ENCODE data around the gene CLIC4. TPM values are rescaled to one million over a fixed set of nuclear protein-coding genes. Genes with fewer than 3 reads are reported as not detected.
"Not testable (repeated sequence)": the region's sequence is repeated elsewhere in the genome, so short reads cannot be mapped to it uniquely, and the experiment has no call there.

Gene CLIC4
- total RNA-seq, 1 experiment from 2014 or later = 123 TPM

DNA sequence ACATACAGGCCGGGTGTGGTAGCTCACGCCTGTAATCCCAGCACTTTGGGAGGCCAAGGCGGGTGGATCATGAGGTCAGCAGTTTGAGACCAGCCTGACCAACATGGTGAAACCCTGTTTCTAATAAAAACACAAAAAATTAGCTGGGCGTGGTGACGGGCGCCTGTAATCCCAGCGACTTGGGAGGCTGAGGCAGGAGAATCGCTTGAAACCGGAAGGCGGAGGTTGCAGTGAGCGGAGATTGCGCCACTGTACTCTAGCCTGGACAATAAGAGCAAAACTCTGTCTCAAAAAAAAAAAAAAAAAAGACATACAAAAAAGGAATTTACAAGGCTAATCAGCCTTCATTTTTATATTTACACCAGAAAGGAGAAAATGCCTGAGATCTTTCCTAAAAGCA is 78.2 kb downstream of the CLIC4 start:
- DNase-seq (ENCODE audit: low read depth, low spot score) = not testable (repeated sequence)

DNA sequence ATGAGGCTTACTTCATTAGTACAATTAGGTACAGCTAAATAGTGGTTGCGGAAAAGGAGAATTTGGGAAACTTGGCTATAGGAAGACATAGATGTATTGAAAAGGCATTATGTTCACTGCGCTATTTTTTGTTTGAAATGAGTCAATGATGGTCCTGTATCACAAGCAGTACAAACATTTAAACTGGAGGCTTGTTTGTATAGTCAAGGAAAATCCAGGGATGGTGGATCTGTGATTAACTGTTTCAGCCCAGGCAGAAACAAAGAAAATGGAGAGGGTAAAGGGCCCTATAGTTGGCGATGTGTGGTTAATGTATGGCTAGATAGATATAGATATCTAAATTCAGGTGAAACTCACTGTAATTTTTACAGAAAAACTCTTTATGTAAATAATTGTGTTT is 79.9 kb downstream of the CLIC4 start:
- no peak for DNase-seq (ENCODE audit: low read depth, low spot score)
- in situ Hi-C loops (cut with HindIII; ENCODE audit: low pct_unique_long_range_greater_than_20kb, low sequenced_read_pairs) = no loop called here

More for the DNA sequence above, 78.2 kb downstream of the CLIC4 start:
- in situ Hi-C loops (cut with HindIII; ENCODE audit: low pct_unique_long_range_greater_than_20kb, low sequenced_read_pairs) = loop anchor here (25.0 kb wide), 2 partner anchors 161 to 286 kb away; no protein-coding TSS in a partner anchor

DNA sequence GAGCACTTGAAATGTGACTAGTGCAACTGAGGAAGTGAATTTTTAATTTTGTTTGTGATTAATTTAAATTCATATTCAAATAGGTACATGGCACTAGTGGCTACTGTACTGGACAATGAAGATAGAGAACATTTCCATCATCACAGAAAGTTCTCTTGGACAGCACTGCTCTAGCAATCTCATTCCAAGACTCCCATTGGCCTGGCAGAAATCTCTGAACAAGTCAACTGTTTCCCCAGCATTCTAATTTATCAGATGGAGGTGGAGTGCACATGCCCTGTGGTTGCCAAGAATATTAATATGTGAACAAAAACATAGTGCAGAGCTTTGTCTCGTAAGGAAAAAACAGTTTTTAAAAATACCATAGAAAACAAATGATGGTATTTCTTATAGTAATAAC is 81.3 kb downstream of the CLIC4 start:
- in situ Hi-C loops (cut with HindIII; ENCODE audit: low pct_unique_long_range_greater_than_20kb, low sequenced_read_pairs) = no loop called here
- DNase-seq (ENCODE audit: low read depth, low spot score) = no peak

DNA sequence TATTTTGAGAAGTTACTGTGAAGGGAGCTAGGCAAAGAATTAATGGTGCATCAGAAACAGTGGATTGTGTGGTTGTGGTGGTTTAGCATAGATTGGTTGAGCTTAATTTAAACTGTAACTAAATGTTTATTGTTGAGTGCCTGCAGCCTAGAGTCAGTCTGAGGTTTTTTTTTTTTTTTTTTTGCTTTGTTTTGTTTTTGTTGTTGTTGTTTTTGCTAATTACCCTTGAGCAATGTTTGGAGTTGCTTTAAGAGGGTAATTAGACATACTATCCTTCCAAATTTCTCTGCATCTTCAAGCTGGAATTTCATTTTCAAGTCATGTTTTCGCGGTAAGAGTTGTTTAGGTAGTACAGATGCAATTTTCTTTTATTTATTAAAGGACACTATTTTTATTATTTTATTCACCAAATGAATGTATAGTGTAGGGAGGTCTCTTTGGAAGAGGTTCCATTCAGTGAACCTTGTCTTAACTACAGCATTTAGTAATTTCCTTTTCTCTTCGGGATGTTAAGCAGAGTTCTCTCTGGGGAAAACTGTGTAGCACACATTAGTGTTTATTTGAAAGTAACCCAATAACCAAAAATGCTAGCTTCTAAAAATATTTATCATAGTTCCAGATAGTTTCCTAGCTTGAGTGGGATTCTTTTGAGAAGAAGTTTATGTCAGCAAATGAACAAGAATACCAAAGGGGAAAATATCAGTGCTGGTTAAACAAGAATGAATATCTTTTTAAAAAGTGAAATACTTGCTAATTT is 82.3 kb downstream of the CLIC4 start:
- in situ Hi-C loops (cut with HindIII; ENCODE audit: low pct_unique_long_range_greater_than_20kb, low sequenced_read_pairs) = no loop called here
- no peak for DNase-seq (ENCODE audit: low read depth, low spot score)

DNA sequence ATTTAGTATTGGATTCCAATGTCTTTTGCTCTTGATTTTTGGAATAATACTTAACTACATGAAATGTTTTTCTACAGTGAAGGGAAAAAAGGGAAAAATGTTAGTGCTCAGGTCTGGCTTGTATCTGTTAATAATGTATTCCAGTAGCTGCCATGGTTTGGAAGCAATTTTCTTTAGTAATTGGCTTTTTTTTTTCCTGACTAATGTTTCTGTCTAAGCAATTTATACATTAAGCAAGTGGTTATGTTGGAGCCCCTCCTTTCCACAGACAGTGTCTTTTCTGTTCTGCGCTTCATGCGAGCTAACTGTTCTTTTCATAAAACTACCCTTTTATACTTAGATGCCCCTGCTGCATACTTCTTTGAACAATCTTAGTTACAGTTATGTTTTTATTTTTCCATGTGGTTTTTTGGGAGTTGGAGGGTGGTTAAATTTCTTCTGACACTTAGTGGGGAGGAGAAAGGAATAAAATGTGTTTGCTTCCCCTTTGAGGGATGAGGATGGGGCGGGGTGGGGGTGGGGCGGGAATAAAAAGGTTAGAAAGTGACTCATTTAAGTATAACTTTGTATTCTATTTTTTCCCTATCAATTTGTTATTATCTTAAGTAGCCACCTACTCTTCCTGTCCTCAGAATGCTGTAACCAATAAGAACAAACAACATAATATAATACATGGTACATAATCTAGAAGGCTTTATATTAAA is 83.1 kb downstream of the CLIC4 start:
- DNase-seq (ENCODE audit: low read depth, low spot score) = no peak
- in situ Hi-C loops (cut with HindIII; ENCODE audit: low pct_unique_long_range_greater_than_20kb, low sequenced_read_pairs) = no loop called here

DNA sequence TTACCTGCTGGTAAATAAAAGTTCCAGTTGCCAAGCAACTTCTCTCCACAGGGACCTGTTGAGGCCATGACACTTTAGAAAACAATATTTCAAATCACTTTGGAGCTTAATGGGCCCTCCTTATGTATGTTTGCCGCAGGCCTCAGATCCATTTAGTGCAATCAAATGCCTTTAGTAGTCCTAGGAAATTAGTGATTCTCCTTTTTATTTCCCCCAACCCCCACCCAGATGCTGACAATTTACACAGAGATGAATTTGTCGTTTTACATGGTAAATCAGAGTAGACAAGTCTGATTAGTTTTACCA is 83.6 kb downstream of the CLIC4 start:
- no peak for DNase-seq (ENCODE audit: low read depth, low spot score)
- in situ Hi-C loops (cut with HindIII; ENCODE audit: low pct_unique_long_range_greater_than_20kb, low sequenced_read_pairs) = no loop called here

DNA sequence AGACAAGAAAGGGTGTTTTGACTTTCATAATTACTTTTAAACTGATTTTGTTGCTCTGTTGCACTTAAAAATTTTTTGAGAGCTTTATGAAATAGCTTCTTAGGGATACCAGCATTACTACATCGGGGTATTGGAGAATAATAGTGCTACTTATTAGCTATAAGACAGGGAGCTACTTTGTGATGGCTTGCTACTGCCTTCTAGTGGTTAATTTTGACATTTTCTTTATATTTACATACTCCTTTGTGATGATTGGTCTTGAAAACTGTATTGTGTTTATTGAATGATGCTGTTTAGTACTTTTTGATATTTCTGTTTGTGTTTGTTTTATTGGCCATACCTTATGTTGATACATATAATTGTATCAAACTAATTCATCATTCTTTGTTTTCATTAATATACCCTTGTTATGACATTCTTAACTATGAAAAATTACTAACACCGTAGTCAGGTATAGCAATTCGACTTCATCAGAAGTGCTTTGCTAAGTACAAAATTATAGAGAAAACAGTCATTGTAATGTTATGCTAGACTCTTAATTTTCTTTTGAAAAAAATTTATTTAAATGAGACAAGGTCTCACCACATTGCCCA is 85.5 kb downstream of the CLIC4 start:
- DNase-seq (ENCODE audit: low read depth, low spot score) = peak; percentile 78
- in situ Hi-C loops (cut with HindIII; ENCODE audit: low pct_unique_long_range_greater_than_20kb, low sequenced_read_pairs) = no loop called here

DNA sequence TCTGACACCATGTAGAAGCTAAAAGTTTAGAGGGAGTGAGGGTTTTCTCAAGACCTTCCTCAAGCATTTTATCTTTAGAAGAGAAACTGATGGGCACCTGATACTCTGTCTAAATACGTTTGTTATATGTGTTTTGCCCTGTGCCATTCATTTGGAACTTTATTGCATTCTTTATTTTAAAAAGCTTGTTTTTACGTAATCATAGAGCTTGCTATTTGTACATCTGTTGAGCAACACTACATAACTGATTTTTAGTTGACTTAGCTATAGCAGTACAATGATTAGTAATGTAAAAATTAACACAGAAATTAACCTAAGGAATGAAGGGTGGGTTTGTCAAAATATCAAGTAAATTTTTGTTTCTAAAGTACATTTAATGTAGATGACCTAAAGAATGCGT is 96.3 kb downstream of the CLIC4 start:
- DNase-seq (ENCODE audit: low read depth, low spot score) = no peak
- in situ Hi-C loops (cut with HindIII; ENCODE audit: low pct_unique_long_range_greater_than_20kb, low sequenced_read_pairs) = no loop called here

DNA sequence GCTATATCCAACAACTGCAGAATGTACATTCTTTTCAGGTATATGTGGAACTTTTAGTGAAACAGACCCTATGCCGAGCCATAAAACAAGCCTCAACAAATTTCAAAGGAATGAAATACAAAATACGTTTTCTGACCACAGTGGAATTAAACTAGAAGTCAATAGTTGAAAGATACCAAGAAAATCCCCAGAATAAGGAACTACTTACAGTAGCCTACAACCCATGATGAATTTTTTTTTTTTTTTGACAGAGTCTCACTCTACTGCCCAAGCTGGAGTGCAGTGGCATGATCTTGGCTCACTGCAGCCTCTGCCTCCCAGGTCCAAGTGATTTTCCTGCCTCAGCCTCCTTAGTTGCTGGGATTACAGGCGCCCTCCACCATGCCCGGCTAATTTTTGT is 101.4 kb downstream of the CLIC4 start:
- DNase-seq (ENCODE audit: low read depth, low spot score) = no peak
- in situ Hi-C loops (cut with HindIII; ENCODE audit: low pct_unique_long_range_greater_than_20kb, low sequenced_read_pairs) = no loop called here

DNA sequence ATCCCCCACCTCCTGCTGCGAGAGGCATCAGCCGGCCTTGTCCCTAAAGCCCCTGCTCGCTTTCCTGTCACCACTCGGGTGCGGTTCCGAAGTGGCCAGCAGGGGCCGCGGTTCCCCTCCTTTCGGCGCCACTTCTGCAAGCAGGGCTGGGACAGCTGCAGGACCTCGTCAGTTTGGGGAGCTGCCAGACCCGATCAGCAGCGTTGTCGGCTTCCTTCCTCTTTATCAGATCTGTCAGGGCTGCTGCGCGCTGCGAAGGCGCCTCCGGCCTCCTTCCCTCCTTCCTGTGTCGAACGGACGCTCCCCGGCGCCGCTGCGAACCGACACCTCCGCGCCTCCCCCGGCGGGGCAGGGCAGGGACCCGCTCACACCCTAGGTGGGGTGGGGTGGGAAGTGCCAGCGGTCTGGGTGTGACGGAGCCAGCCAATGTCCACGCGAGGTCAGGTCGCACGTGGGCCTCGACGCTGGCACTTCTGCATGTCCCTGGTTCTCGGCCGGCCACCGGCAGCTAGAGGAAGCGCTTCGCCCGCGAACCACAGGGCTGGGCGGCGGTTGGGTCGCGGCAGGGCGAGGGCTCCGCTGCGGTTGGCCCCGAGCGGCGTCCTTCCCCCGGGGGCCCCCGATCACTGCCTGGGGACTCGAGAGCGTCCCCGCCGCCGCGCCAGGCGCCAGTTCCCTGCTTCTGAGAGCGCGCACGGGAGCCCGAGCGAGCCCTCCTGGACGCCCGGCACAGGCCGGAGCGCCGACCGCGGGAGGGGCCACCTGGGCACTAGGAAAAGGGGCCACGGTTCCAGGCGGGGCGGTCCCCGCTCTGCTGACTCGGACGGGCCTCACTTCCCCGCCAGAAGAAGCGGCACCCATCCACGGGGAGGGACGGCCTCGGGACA is 103.0 kb downstream of the CLIC4 start:
- in situ Hi-C loops (cut with HindIII; ENCODE audit: low pct_unique_long_range_greater_than_20kb, low sequenced_read_pairs) = no loop called here
- DNase-seq (ENCODE audit: low read depth, low spot score) = peak; percentile 75

DNA sequence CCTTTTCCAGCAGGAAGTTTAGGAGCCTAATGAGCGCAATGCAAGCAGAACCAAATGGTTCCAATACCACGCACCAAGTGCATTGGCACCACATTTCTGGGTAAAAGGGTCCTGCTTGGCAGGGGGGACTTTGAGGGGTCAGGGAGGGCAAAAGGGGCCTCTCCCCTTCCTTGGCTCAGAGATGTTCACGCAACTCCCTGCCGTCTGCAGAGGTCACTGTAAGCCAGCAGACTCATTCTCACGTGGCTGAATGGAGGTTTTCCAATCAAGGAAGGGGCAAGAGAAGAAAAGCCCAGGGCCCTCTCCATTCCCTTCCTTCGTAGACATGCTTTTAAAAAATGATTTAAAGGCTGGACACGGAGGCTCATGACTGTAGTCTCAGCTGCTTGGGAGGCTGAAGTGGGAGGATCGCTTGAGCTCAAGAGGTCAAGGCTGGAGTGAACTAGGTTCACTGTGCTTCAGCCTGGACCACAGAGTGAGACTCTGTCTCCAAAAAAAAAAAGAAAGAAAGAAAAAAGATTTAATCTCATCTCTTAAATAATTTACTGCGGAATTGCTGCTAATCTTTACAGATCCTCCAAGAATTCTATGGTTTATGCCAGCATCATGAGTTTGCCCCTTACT is 104.5 kb downstream of the CLIC4 start:
- peak; percentile 76 for DNase-seq (ENCODE audit: low read depth, low spot score)
- in situ Hi-C loops (cut with HindIII; ENCODE audit: low pct_unique_long_range_greater_than_20kb, low sequenced_read_pairs) = no loop called here

DNA sequence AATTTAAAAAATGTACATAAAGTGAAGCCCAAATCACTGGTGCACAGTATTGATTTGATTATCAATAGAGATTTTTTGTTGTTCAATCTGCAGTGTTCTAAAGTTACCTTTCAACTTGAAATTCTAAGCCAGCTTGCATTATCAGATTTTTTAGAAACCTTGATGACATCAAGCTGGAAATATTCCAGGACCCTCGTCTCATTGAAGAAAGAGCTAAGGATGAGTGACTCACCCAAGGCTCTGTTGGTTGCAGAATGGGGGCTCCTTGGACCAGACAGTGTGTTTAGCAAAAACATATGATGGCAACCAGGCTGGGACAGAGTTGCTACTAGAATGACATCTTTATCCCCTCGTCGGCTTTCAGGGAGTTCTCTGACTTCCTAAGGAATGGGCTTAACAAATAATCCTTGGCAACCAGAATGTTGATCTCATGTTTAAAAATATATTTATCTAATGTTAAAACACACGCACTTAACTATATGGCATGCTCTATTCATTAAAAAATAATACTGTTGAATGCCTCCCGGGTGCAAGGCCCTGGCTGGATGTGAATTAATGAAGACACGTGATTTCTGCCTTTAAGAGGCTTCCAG is 105.2 kb downstream of the CLIC4 start:
- peak; percentile 41 for DNase-seq (ENCODE audit: low read depth, low spot score)
- in situ Hi-C loops (cut with HindIII; ENCODE audit: low pct_unique_long_range_greater_than_20kb, low sequenced_read_pairs) = no loop called here

DNA sequence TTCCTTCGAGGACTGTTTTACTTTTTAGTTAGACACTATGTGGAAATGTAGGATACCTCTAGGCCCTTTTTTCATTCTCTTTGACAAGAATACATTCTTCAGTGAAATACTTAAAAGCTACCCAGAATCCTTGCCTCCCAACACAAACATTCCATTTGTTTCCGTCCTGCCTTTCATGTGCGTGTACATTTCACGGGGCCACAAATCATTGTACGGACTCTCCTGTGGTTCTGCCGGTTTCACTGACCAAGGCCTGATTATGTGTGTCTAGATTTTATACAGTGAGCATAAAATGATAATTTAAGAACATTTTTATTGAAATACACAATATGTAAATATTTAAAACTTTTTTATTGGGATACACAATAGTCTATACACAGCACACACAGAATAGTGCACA is 108.4 kb downstream of the CLIC4 start:
- in situ Hi-C loops (cut with HindIII; ENCODE audit: low pct_unique_long_range_greater_than_20kb, low sequenced_read_pairs) = no loop called here
- no peak for DNase-seq (ENCODE audit: low read depth, low spot score)

DNA sequence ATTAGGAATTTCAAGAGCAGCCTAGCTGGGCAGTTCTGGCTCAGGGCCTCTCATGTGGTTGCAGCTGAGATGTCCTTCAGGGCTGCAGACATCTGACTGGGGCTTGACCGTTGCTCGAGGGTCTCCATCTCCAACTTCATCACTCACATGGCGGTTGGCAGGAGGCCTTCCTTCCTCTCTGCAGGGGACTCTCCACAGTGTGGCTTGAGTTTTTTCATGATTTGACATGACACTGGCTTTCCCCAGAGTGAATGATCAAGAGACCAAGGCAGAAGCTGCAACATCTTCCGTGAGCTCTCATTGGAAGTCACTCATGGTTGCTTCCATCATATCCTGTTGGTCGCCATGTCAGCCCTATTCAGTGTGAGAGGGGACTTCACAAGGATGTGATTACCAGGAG is 110.2 kb downstream of the CLIC4 start:
- no peak for DNase-seq (ENCODE audit: low read depth, low spot score)
- in situ Hi-C loops (cut with HindIII; ENCODE audit: low pct_unique_long_range_greater_than_20kb, low sequenced_read_pairs) = no loop called here

DNA sequence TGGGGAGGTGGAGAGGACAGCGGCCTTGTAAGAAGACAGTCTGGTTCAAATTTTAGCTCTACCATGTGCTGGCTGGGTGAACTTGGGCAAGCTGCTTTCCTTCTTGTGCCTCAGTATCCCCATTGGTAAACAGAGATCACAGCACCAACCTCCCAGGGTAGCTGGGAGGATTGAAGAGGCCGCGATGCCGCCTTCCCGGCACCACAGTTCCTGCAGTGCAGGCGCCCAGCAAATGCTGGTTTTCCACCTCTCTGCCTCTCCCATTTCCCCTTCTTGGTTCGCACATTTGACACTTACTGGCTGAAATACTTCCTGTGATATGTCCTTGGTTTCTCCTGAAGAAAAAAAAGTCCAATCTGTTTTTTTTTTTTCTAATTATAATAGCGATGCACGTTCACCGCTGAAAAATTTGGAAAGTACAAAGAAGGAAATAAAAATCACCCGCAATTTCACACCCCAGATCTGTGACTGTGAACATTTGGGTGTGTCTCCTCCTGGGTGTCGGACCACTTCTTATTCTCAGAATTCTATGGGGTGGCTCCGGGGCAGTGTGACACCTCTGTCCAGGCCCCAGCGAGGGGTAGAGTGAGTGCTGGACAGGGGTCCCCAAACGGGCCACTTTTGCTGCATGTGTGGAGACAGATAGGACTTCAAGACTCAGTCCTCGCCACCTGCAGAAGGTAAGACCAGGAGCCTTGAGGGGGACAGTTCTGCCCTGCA is 111.7 kb downstream of the CLIC4 start:
- no peak for DNase-seq (ENCODE audit: low read depth, low spot score)
- in situ Hi-C loops (cut with HindIII; ENCODE audit: low pct_unique_long_range_greater_than_20kb, low sequenced_read_pairs) = no loop called here

DNA sequence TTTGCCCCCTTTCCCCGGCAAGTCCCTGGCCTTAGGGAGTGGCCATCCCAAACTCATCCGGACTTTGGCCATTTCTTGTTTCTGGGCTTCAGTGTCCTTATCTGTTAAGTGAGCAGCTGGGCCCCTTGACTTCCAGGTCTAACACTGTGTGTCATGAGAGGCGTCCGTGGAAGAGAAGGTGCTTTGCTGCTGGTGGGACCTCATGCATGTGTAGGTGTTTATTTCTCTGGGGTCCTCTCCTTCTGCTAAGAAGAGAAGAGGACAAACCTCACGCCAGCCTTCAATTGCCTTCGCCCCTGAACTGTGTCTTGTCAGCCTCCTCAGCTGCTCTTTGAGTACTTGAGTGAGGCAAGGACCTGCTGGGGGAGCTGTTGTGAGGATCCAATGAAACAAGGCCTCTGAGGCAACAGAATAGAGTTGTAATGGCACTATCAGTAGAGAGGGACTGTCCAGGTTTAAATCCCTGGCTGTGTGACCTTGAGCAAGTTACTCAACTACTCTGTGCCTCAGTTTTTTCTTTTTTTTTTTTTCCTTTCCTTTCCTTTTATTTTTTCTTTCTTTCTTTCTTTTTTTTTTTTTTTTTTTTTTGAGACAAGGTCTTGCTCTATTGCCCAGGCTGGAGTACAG is 112.4 kb downstream of the CLIC4 start:
- in situ Hi-C loops (cut with HindIII; ENCODE audit: low pct_unique_long_range_greater_than_20kb, low sequenced_read_pairs) = no loop called here

More for the DNA sequence above, 112.4 kb downstream of the CLIC4 start:
- DNase-seq (ENCODE audit: low read depth, low spot score) = peak; percentile 47

All from SK-MEL-5 (cell line).